ENCODE results near the gene MEIS2.

MEIS2 gene

DNA sequence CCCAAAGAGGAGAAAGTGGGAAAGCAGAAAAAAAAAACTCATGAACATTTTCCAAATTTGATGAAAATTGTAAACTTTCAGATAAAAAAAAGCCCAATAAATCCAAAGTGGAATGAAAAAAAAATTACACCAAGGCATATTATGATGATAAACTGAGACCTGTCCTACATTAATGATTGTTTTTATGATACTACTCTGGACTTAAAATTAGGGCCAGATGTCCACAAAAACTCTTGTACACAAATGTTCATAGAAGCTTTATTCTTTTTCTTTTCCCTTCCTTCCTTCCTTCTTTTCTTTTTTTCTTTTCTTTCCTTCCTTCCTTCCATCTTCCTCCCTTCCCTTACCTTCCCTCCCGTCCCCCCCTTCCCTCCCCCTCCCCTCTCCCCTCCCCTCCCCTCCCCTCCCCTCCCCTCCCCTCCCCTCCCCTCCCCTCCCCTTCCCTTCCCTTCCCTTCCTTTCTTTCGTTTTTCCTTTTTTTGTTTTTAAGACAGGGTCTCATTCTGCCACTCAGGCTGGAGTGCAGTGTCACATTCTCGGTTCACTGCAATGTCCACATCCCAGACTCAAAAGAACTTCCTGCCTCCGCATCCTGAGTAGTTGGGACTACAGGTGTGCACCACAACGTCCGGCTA lies 243.9 kb downstream of the MEIS2 start:
- DNase-seq = no peak

- no peak for DNase-seq
Observed at GRCh38 chr15:36850864-36851263, 249.5 kb downstream of the MEIS2 start.

- DNase-seq = no peak
Observed at GRCh38 chr15:36845270-36845669, 255.1 kb downstream of the MEIS2 start.

DNA sequence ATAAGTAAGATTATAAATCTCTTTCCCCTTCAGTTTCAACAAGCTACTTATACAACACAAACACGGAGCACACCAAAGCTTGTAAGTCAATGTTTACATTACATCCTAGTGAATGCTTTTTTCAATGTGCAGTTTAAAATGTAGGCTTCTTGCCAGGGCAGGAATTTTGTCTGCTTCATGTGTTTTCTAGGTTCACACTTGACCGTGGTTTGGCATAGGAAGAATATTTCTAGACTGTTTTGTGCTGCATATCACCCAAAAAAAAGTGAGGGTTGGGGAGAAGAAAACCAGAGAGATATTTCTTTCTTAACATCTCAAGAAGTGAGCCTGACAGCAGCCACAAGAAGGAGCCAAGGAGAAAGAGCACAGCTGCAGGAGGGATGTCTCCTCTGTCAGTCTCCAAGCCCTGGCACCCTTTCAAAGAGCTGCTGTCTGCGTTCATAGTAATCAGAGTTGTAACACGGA lies 255.8 kb downstream of the MEIS2 start:
- DNase-seq = no peak

DNA sequence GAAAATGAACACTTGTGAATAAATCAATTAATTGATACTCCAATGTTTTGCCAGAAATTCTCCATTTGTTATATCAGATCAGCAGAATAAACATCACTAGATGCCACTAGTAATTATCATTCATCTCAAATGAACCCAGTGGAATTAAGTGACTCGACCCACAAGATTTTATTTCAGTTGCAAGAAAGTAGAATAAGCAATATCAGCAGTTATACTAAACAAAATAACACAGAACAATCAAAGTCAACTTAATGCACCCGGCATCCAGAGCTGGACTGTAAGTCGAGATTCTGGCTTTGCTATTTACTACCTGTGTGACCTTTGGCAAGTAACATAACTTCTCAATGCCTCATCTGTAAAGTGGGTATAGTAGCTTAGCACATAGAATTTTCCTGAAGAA lies 256.5 kb downstream of the MEIS2 start:
- no peak for DNase-seq

DNA sequence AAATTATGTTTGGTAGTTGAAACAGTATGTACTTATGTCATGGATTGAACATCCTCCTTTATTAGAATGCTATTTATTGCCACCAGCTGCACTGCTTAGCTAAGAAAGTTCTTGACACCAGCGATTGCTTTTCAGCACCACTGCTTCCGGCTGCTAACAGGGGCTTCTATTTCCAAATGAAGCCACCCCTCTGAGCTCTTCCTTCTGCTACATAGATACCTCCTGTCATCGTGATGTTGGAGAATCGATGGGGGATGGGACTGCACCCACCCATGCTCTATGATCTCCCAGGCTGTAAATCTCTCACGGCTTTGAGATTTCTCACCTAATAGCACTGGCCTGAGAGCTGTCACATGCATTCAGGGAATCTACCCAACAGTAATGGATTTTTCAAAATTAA lies 259.2 kb downstream of the MEIS2 start:
- DNase-seq = no peak
